HG02840 (cell line): Measurements from ENCODE around the gene LIMA1.
"Not testable (repeated sequence)": the region's sequence is repeated elsewhere in the genome, so short reads cannot be mapped to it uniquely, and the experiment has no call there.

Source experiments
- ATAC-seq: cut with Tn5 transposase; IDR thresholded peaks from one replicate; pipeline ENCODE4 v1.9.1; 2021; ENCODE audit warnings: mild to moderate bottlenecking, moderate library complexity, moderate number of reproducible peaks; ENCODE audit not compliant: unreplicated experiment, low FRiP score

The LIMA1 gene

DNA sequence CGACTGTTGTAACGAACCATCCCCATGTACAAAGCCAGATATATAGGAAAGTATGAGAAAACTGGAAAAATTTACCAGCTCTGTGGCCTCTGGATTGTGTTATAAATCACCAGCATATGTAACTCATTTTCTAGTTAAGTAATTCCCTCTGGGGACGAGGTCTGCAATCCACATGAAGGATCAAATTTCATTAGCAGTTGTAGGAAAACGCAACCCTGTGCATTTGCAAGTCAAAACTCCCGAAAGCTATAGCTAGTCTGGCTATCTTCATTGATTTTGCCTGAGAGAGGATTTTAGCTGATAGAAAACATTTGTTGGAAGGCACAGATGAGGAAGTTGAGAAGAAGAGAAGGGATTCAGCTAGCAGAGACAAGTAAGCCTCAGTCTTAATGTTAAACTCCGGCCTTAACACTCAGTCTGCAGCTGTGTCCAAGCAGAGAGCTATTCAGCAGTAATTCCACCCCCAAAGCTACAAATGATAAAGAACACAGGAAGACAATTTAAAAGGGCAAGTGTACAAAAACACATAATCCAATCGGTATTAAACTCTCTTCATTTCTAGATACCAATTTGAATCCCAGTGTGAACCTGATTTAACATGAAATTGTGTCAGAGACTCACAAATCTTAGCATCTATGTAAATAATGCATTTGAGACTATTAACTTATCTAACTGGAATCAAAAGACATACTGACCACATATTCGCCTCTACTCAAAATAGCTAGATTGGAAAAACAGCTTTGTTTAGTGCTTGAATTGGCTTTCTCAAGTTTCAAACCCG, 61.9 kb downstream of the LIMA1 start:
- no peak for ATAC-seq

DNA sequence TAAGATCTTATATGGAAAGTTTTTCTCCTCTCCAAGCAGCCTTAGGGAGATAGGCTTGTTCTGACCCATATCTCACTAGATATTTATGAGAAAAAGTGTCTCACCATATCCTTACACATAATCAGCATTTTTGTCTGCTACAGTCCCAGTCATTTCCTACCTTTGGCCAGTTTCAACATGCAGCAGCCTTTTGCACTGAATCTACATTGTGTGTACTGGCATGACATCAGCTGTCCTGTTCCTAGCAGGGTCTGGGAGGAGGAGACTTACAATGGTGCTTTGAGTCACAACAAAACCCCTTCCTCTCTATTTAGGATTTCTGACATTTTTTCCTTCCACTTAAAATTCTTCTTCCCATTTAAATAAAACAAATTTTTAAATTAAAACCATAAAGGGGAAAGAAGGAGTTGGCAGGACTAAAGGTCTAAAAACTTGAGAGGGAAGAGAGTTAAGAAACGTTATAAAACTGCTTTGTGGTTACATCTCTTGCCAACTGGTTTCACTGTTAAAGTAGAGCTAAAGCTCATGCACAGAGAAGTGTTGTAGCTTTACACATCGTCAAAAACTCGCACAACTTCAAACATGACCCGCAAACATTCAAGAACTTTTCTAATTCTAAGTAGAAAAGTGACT, 62.8 kb downstream of the LIMA1 start:
- ATAC-seq, result no peak

DNA sequence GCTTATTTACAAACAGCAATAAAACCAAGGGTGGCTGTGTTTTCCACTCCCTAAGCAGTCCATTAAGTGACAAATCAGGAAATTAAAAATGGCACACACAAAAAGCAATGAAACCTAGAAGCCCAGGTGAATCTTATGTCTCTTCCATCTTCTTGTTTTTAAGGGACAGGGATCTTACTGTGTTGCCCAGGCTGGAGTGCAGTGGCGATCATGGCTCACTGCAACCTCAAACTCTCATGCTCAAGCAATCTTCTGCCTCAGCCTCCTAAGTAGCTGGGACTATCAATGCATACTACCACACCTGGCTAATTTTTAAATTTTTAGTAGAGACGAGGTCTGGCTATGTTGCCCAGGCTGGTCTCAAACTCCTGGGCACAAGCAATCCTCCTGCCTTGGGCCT, 63.8 kb downstream of the LIMA1 start:
- no peak for ATAC-seq

DNA sequence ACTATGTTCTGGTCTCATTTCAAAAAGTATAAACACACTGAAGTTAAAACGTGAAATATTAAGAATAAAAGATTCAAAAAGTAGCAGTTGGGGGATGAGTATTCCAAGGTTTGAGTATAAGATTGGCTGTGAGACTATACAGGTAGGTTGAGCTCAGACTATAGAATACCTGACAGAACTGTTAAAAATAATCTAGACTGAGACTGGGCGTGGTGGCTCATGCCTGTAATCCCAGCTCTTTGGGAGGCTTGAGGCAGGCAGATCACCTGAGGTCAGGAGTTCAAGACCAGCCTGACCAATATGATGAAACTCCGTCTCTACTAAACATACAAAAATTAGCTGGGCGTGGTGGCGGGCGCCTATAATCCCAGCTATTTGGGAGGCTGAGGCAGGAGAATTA, 64.3 kb downstream of the LIMA1 start:
- not testable (repeated sequence) for ATAC-seq

DNA sequence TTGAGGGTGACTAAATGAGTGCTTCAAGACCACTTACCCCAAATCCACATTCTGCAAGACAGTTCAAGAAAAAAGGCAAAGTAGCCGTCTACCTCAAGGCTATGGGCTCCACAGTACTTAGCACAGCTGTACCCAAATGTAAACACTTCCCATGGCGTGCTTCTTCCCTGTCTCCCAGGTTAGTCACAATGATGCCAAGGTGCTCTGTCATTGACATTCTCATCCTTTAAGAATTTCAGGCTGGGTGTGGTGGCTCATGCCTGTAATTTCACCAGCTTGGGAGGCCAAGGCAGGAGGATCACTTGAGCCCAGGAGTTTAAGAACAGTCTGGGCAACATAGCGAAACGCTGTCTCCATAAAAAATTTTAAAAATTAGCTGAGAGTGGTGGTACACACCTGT, 64.9 kb downstream of the LIMA1 start:
- no peak for ATAC-seq

DNA sequence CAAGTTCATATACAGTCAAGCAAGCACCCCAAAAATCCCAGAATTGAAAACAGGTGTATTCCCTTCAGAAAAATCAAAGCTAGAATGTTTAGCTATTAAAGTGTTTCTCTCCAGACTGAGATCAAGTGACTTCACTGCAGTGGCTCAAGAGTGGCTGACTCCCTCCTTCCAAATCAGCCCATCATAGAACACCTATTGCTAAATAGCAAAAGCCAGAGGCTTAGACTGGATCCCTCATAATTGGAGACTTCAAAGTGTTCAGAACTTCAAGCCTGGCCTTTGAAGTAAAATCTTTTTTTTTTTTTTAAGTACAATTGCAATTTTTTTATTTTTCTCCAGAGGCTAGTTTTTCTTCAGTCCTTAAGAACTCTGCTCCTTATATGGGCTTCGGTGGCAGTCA, 66.1 kb downstream of the LIMA1 start:
- no peak for ATAC-seq

DNA sequence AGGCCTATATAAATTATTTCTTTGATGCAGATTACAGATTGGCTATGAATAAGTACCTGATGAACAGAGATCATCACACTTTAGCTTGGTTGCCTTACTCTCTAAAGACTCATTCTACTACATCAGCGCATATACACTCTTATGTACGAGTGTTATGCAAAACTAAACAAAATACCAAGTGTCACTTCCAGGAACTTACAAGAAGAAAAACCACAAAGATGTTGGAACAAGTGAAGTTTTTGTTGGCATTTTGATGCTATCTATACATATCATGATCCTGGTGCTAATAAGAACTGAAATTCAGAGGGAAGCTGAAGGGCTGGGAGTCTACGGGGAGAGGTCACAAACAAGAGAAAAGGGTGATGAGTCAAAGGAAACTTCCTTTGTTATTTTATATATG, 68.3 kb downstream of the LIMA1 start:
- ATAC-seq, result no peak

- ATAC-seq, result no peak
Measured at GRCh38 chr12:50214018-50214417, 69.3 kb downstream of the LIMA1 start.

DNA sequence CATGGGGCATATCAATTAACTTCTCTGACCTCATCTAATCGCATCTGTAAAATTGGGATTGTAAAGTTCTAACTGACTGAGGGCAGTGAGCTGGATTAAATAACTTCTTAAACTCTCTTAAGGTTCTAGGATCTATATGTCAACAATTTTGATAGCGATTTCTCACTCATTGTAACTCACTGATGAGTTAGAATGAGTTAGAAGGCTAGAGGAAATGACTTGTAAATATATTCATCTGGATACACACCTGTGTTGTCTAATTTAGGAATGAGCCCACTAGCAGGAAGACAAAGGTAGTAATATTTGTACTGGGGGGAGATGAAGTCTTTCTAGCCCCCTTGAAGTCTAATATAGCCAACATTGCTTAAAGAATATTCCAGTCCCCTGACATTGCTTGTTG, 69.9 kb downstream of the LIMA1 start:
- ATAC-seq, result no peak

DNA sequence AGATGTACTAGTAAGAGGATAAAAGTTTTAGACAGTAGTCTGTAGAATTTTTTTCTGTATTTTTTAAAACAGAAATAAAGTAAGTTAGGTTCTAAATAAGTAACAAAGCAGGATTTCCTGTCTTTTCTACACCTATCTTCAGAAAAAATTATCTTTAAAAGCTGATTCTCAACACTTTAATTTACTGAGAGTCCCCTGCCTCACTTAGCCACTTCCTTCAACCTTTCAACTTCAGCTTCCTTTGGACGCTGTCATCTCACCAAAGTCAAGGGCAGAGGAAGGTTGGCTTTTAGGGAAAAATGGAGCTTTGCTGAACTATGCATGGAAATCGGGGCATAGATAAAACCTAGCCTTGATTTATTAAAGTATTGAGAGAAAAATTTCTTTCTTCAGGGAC, 71.3 kb downstream of the LIMA1 start:
- no peak for ATAC-seq

DNA sequence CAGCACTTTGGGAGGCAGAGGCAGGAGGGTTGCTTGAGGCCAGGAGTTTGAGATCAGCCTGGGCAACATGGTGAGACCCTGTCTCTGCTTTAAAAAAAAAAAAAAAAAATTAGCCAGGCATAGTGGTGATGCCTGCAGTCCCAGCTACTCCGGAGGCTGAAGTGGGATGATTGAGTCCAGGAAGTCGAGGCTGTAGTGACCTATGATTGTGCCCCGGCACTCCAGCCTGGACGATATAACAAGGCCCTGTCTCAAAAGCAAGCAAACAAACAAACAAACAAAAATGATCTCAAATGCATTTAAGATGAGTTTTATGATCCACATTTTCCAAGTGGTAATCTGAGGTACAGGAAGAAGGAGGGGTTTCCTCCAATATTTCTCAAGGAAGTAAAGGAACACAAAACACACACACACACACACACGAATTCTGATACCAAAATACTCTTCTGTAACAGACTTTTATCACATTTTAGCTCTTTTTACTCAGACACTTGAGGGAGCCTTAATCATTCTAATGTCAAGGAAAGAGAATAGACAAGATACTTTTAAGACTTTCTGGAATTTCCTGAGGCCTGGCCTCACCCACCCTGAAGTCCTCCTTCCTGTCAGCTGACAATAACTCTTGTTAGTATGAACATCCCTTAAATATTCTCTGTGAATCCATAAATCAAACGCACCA, 71.8 kb downstream of the LIMA1 start:
- no peak for ATAC-seq

GRCh38 chr12:50207424-50207823, 75.9 kb downstream of the LIMA1 start:
- ATAC-seq, result no peak

DNA sequence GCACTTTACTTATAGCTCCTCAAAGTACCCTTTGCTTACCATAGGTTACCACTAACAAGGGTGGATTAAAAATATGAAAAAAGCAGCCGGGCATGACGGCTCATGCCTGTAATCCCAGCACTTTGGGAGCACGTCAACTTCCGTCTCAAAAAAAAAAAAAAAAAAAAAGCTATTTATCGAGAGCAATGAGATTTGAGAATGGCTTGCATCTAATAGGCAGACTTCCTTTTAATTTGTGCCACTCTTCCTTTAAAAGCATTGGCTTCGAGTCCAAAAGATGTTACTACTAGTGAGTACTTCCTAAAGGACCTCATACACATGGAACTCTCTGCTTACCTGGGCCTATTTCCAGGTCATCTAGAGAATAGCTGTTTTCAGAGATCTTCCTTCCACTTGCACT, 77.7 kb downstream of the LIMA1 start:
- no peak for ATAC-seq

GRCh38 chr12:50203691-50204090, 79.6 kb downstream of the LIMA1 start:
- ATAC-seq, result no peak

DNA sequence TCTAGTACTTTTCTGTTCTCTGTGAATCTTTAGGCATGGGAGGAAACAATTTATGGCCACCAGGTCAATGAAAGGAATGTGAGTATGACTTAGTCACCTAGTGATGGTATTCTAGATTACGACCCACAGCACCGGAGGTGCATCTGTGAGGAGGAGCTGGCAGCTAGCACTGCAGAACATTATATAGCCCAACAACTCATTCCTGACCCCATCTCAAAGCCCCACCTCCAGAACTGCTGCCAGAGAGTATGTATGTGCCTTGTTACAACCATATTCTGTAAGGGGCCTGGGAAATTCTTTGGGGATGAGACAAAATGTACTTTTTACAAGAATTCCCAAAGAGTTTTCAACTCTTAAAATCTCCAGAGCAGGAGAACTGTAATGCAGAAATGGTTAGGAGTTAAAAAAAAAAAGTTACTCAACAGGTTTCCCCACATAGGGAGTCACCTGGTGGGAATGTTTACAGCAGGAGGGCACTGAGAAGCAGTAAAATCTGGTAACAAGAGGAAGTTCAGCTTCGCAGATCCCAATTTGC, 81.3 kb downstream of the LIMA1 start:
- ATAC-seq, result no peak

- no peak for ATAC-seq
Measured at GRCh38 chr12:50200552-50201273, 82.6 kb downstream of the LIMA1 start.

DNA sequence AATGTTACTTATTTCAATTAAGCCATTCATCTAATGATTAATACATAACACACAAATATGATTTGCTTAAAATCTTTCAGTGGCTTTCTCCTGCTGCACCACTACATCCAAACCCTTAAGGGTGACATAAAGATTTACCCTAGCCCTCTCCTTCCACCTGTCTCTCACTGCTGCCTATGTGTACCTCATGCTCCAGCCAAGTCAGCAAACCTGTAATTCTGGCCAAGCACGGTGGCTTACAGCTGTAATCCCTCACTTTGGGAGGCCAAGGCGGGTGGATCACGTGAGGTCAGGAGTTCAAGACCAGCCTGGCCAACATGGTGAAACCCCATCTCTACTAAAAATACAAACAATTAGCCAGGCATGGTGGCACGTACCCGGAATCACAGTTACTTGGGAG, 84.5 kb downstream of the LIMA1 start:
- no peak for ATAC-seq

DNA sequence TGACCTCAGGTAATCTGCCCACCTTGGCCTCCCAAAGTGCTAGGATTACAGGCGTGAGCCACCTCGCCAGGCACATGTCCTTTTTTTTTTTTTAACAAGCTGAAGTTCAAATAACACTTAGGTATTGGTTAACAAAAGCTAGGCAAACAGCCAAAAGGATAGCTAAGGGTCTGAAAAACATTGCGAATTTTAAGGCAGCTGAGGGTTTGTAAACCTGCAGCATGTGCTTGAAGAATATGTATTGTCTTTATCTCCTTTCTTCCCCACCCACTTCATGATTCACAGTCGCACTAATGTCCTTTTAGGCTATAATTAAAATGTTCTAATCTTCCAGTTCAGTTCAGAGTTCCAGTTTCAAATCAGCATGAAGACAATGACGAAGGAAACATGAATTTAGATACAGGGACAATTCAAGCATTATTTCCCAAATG, 86.0 kb downstream of the LIMA1 start:
- no peak for ATAC-seq

GRCh38 chr12:50196537-50196936, 86.8 kb downstream of the LIMA1 start:
- no peak for ATAC-seq

- ATAC-seq, result no peak
Measured at GRCh38 chr12:50195832-50196231, 87.5 kb downstream of the LIMA1 start.

DNA sequence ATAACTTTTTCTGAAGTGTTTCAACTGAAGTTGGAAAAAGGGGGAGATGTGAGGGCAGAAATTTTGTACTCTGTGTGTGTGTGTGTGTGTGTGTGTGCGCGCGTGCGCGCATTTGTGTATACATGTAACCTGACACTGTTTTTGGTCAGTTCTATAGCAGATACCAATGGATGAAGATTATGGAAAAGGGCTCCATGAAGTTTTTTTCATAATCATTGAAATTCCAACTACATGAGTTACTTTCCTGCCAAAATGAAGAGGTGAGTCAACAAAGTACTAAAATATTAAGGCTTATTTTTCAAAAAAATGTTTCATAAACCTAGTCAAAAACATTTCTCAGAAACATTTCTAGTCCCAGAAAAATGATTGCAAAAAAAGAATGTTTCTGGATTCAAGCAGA, 90.4 kb downstream of the LIMA1 start:
- no peak for ATAC-seq
